ENCODE results near the gene EIF4E2. TPM values are rescaled to one million over a fixed set of nuclear protein-coding genes. Genes with fewer than 3 reads are reported as not detected.

The EIF4E2 gene
- total RNA-seq, result 10 to 100 TPM; 26.6 to 54.2 (median 34.1) TPM

GRCh38 chr2:232550354-232551249, at the start of gene EIF4E2, which contains the start of gene TIGD1:
Gene EIF4E2 (plus strand): TSS chr2:232550689. CDS start chr2:232550725, 36 bp downstream.
Gene TIGD1 (minus strand): TSS chr2:232550557. CDS start chr2:232549882, 675 bp downstream.
- Histone ChIP-seq H3K36me3 (peaks cover 3% of the 10 kb centered on the region), H3K4me1 (peaks cover 34% of the 10 kb centered on the region), H3K27me3 (no peaks in the 10 kb centered on the region), H3K27ac (peak within 1 kb of the TSS; percentile 99), H3K9me3 (no peaks in the 10 kb centered on the region), H3K4me3 (peak within 1 kb of the TSS; percentile 83)
- WGBS, result under 1% methylated on average over 42 of the region's 81 CpGs
- TF ChIP-seq, protein P1, sequence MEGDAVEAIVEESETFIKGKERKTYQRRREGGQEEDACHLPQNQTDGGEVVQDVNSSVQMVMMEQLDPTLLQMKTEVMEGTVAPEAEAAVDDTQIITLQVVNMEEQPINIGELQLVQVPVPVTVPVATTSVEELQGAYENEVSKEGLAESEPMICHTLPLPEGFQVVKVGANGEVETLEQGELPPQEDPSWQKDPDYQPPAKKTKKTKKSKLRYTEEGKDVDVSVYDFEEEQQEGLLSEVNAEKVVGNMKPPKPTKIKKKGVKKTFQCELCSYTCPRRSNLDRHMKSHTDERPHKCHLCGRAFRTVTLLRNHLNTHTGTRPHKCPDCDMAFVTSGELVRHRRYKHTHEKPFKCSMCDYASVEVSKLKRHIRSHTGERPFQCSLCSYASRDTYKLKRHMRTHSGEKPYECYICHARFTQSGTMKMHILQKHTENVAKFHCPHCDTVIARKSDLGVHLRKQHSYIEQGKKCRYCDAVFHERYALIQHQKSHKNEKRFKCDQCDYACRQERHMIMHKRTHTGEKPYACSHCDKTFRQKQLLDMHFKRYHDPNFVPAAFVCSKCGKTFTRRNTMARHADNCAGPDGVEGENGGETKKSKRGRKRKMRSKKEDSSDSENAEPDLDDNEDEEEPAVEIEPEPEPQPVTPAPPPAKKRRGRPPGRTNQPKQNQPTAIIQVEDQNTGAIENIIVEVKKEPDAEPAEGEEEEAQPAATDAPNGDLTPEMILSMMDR (IDR thresholded peaks at IDR 0.05), result peak in 1 of 2 donors; percentile 31
- peak; percentile 43 to 67 for TF ChIP-seq POLR2A (IDR thresholded peaks at IDR 0.05)
- peak in 2 of 3 donors; percentile 31 to 87 for TF ChIP-seq POLR2AphosphoS5 (IDR thresholded peaks at IDR 0.05)
- no peak for TF ChIP-seq EP300 (IDR thresholded peaks at IDR 0.05)
- peak; percentile 96 to 97 for DNase-seq (ENCODE audit: low spot score in 2 of 2)

DNA sequence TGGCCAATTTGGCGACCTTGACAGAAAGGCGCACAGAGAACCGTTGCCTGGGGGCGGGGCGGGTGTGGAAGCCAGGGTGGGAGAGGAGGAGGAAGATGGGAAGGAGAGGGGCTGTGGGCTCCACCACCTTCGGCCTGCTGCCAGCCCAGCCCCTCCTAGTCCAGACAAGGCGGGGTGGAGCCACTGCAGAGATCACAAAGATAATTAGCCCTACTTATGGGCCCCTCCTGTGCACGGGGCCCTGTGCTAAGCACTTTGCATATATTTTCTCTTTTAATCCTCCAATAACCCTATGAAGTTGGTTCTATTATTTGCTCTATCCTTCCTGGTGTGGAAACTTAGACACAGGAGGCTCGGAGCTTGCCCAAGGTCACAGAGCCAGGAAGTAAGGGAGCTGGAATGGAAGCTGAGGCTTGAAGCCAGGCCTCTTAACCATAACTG, 49.1 kb upstream of the EIF4E2 start:
- Histone ChIP-seq H3K4me3 (no peak overlapping the region), H3K4me1 (peaks cover 19% of the 10 kb centered on the region), H3K27me3 (peaks cover 64% of the 10 kb centered on the region), H3K36me3 (no peaks in the 10 kb centered on the region), H3K9me3 (no peaks in the 10 kb centered on the region), H3K27ac (no peak overlapping the region)
- no peak for DNase-seq (ENCODE audit: low spot score in 2 of 2)
- 68% methylated on average over 9 of the region's 9 CpGs for WGBS
- TF ChIP-seq POLR2AphosphoS5 (IDR thresholded peaks at IDR 0.05) (no peak), POLR2A (IDR thresholded peaks at IDR 0.05) (no peak), EP300 (IDR thresholded peaks at IDR 0.05) (no peak)
- TF ChIP-seq, protein P1 (IDR thresholded peaks at IDR 0.05), result no peak

GRCh38 chr2:232501794-232502390, 48.6 kb upstream of the EIF4E2 start:
- H3K27me3 ChIP-seq, result peaks cover 68% of the 10 kb centered on the region
- no peaks in the 10 kb centered on the region for H3K36me3 ChIP-seq
- no peak for TF ChIP-seq EP300 (IDR thresholded peaks at IDR 0.05)
- TF ChIP-seq POLR2A (IDR thresholded peaks at IDR 0.05), result no peak
- TF ChIP-seq, protein P1 (IDR thresholded peaks at IDR 0.05), result no peak
- TF ChIP-seq POLR2AphosphoS5 (IDR thresholded peaks at IDR 0.05), result no peak
- peaks cover 19% of the 10 kb centered on the region for H3K4me1 ChIP-seq
- no peaks in the 10 kb centered on the region for H3K9me3 ChIP-seq
- WGBS, result 53% methylated on average over 10 of the region's 10 CpGs
- H3K4me3 ChIP-seq, result no peak overlapping the region
- no peak for DNase-seq (ENCODE audit: low spot score in 2 of 2)
- H3K27ac ChIP-seq, result no peak overlapping the region

- H3K27ac ChIP-seq, result no peak overlapping the region
- no peak for DNase-seq (ENCODE audit: low spot score in 2 of 2)
- peaks cover 19% of the 10 kb centered on the region for H3K4me1 ChIP-seq
- H3K27me3 ChIP-seq, result peaks cover 71% of the 10 kb centered on the region
- TF ChIP-seq POLR2AphosphoS5 (IDR thresholded peaks at IDR 0.05) (no peak), EP300 (IDR thresholded peaks at IDR 0.05) (no peak), POLR2A (IDR thresholded peaks at IDR 0.05) (no peak)
- TF ChIP-seq, protein P1 (IDR thresholded peaks at IDR 0.05), result no peak
- no peaks in the 10 kb centered on the region for H3K9me3 ChIP-seq
- no peaks in the 10 kb centered on the region for H3K36me3 ChIP-seq
- WGBS, result 6% methylated on average over 3 of the region's 21 CpGs
- peak overlapping the region; percentile 38 for H3K4me3 ChIP-seq
Observed at GRCh38 chr2:232502511-232502910, 48.0 kb upstream of the EIF4E2 start.
